Panc1 (cell line): ENCODE data around the gene KRTAP5-1.

Experiments
- CTCF ChIP-seq: fragments of 450-650 bp; IDR thresholded peaks from 2 replicates; pipeline ENCODE4 v1.5.1; 2017; ENCODE audit warnings: mild to moderate bottlenecking
- POLR2AphosphoS5 ChIP-seq: IDR thresholded peaks from 2 replicates; pipeline ENCODE4 v1.6.1; 2012; ENCODE audit warnings: mild to moderate bottlenecking, low read depth, low read length, moderate library complexity
- REST ChIP-seq, 2 experiments: IDR thresholded peaks; 2 replicates each; pipeline ENCODE4 v1.6.1; 2011 to 2012; ENCODE audit warnings: low read depth in 2 of 2, control low read depth in 1 of 2, low read length in 1 of 2, mild to moderate bottlenecking in 1 of 2, moderate library complexity in 1 of 2; ENCODE audit not compliant: insufficient read depth in 1 of 2

- TF ChIP-seq REST (IDR thresholded peaks at IDR 0.05; ENCODE audit: insufficient read depth in 1 of 2, low read depth in 2 of 2, low read length in 1 of 2), result no peak
- TF ChIP-seq POLR2AphosphoS5, result no peak
- TF ChIP-seq CTCF, result no peak
These were observed 39.0 kb downstream of the KRTAP5-1 start for GRCh38 chr11:1546077-1546535.
